ENCODE results near the gene MMP17.

Gene MMP17

GRCh38 chr12:131831635-131832041, 3.4 kb downstream of the MMP17 start:
- no peak for TF ChIP-seq CTCF (IDR thresholded peaks at IDR 0.05; ENCODE audit: extremely low read depth, missing control alignments)
- DNase-seq (ENCODE audit: low spot score), result no peak

GRCh38 chr12:131832321-131833231, 4.4 kb downstream of the MMP17 start:
- TF ChIP-seq CTCF (IDR thresholded peaks at IDR 0.05; ENCODE audit: extremely low read depth, missing control alignments), result no peak
- no peak for DNase-seq (ENCODE audit: low spot score)

GRCh38 chr12:131833288-131833895, 5.2 kb downstream of the MMP17 start:
- no peak for DNase-seq (ENCODE audit: low spot score)
- TF ChIP-seq CTCF (IDR thresholded peaks at IDR 0.05; ENCODE audit: extremely low read depth, missing control alignments), result no peak

- DNase-seq (ENCODE audit: low spot score), result no peak
Measured at GRCh38 chr12:131833896-131834641, 5.9 kb downstream of the MMP17 start.

GRCh38 chr12:131834798-131835615, 6.8 kb downstream of the MMP17 start:
- TF ChIP-seq CTCF (IDR thresholded peaks at IDR 0.05; ENCODE audit: extremely low read depth, missing control alignments), result no peak
- DNase-seq (ENCODE audit: low spot score), result no peak

More at GRCh38 chr12:131833896-131834641, 5.9 kb downstream of the MMP17 start:
- TF ChIP-seq CTCF (IDR thresholded peaks at IDR 0.05; ENCODE audit: extremely low read depth, missing control alignments), result no peak

GRCh38 chr12:131835616-131836171, 7.5 kb downstream of the MMP17 start:
- DNase-seq (ENCODE audit: low spot score), result no peak
- TF ChIP-seq CTCF (IDR thresholded peaks at IDR 0.05; ENCODE audit: extremely low read depth, missing control alignments), result no peak
